ENCODE data around the gene OTUD5.
"Not testable (repeated sequence)": the region's sequence is repeated elsewhere in the genome, so short reads cannot be mapped to it uniquely, and the experiment has no call there.

The OTUD5 gene

DNA sequence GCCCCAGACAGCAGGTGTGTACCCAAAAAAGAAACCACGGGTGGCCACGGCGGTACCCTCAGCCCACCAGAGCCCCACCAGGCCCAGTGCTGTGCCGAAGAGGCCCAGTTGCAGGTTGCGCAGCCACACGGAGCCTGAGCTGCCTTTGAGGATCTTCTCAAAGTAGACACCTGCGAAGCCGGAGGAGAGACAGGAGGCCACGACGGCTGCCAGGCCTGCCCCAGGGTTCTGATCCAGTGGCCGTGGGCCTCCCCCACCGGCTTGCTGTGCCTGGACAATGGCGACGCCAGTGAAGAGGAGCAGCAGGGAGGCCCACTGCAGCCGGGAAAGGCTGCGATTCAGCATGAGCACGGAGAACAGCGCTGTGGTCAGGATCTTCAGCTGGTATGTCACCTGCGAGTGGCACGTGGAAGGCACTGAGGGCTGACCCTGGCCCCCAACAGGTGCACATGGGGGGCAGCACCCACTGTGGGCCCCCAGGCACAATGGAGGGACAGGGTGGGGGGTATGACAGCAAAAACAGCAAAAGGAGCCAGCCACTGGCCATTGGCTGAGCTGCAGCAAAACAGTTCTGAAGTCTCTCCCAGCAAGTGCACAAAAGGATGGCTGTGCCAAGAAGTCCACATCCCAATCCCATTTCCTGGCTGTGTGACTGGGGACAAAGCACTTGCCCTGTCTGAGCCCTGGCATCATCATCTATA is 52.2 kb downstream of the OTUD5 start:
- DNase-seq = no peak

DNA sequence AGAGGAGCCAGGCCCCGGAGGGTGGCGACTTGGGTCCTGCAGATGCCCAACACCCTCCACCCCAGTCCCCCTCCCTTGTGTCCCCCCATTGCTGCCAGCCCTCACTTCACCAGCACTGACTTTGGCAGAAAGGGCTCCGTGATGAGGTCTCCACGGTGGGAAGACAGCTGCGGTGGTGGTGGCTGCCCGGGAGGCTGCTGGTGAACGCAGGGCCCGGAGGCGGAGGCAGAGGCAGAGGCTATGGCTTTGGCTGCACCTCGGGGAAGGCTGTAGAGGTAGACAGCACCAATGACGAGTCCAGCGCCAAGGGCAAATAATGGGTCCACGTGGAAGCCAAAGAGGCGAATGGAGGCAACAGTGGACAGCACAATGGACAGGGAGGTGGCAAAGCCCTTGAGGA is 52.8 kb downstream of the OTUD5 start:
- DNase-seq = no peak

DNA sequence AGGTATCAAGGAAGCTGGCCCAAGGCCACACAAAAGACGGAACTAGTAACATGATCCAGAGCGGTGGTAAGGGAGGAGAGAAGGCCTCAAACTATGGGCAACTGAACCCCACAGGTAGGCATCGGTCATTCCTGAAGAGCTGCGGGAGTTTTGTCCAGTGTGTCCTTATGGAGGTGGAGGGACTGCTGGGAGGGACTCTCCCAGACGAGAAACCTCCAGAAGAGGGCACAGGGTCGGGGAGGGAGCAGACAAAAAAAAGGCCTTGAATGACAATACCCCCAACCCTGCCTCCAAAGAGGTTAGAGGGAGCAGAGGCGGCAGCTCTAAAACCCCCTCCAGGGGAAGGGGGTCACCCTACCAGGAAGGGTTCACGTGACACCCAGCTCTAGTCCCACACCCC is 53.2 kb downstream of the OTUD5 start:
- DNase-seq = no peak

DNA sequence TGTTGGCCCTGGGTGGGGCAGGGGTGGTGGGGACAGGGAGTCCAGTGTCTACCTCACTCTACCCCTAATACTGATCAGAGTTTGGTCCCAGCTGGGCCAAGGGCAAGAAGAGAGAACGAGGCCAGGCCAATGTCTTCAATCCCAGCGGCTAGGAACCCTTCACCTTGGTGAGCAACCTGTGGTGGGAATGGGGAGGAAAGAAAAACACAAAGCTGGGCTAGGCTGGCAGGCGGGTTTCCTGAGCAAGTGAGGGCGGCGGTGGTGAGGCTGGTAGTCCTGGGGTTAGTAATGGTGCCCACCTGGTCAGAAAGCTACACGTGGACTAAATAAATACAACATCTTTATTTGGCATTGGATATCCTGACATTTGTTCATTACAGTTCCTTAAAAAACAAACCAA is 54.1 kb downstream of the OTUD5 start:
- no peak for DNase-seq

DNA sequence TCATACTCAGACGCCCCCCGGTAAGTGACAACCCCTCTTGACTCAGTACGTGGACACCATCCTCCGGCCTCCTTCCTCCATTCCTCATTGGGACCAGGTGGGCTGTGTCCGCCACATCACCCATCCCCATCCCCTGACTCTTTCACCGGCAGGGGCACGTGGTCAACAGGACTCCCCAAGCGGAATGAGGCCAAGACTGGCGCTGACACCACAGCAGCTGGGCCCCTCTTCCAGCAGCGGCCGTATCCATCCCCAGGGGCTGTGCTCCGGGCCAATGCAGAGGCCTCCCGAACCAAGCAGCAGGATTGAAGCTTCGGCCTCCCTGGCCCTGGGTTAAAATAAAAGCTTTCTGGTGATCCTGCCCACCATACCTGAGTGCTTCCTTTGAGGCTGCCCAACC is 54.6 kb downstream of the OTUD5 start:
- no peak for DNase-seq

DNA sequence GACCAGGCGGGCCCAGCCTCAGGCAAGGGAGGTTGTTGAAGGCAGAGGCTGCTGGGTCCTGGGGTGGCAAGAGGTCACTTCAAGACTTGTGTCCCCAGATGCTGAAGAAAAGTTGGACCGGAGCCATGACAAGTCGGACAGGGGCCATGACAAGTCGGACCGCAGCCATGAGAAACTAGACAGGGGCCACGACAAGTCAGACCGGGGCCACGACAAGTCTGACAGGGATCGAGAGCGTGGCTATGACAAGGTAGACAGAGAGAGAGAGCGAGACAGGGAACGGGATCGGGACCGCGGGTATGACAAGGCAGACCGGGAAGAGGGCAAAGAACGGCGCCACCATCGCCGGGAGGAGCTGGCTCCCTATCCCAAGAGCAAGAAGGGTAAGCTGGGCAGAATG is 55.3 kb downstream of the OTUD5 start:
- no peak for DNase-seq

DNA sequence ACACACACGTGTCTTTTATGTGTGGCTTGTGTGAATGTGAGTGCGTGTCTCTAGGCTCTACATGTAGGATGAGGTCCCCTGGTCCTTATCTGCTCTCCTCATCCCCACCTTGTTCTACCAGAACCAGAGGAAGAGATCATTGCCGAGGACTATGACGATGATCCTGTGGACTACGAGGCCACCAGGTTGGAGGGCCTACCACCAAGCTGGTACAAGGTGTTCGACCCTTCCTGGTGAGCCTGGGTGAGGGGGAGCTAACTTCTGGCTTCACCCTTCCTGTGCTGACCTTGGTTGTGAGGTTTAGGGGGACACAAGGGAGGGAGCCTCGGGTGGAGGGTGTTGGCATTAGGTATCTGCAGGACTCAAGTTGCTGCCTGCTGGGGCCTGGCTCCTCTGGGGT is 56.3 kb downstream of the OTUD5 start:
- DNase-seq = no peak

DNA sequence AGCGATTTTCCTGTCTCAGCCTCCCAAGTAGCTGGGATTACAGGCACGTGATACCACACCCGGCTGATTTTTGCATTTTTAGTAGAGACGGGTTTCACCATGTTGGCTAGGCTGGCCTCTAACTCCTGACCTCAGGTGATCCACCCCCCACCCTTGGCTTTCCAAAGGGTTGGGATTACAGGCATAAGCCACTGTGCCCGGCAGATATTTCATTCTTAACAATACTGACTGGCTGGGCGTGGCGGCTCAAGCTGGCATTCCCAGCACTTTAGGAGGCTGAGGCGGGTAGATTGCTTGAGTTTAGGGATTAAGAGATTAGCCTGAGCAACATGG is 58.4 kb downstream of the OTUD5 start:
- peak; percentile 81 for DNase-seq

DNA sequence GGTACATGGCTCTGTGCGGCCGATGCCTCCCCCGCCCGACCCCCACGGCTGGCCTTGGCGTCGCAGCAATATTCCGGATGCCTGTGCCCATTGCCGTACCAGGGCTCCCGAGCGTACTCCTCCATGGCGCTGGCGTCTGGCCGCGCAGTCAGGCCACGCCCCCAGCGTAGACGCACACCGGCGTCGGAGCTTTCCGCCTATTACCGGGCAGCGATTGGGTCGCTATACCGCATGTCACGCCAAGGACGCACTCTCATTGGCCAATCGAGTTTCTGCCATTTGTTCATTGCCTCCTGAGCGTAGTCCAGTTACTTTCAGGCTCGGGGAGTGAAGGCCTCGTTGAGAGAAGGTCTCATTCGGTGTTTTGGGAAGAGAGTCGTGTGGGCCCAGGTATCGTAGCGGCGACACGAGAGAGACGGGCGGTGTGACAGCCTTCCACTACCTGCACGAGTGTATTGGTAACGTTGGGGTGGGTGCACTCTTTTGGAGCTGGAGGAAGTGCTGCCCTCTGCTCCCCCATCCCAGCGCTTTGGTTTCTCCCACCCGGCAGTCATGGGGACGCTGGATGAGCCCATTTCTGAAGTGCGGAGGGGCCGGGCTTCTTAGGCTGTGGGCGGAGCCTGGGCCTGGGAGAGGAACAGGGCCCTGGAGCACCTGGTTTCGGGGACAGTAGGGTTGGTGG is 59.6 kb downstream of the OTUD5 start, which contains the start of the genes PQBP1 and TIMM17B:
Gene PQBP1, plus strand, starts transcription at position 306 of the 682 bp plus-strand sequence. CDS start 580 bp downstream, outside the sequence.
Gene TIMM17B, minus strand, starts transcription at position 144 of the 682 bp plus-strand sequence. Its CDS starts 19 bp downstream, at position 125.
- DNase-seq = peak; percentile 98

DNA sequence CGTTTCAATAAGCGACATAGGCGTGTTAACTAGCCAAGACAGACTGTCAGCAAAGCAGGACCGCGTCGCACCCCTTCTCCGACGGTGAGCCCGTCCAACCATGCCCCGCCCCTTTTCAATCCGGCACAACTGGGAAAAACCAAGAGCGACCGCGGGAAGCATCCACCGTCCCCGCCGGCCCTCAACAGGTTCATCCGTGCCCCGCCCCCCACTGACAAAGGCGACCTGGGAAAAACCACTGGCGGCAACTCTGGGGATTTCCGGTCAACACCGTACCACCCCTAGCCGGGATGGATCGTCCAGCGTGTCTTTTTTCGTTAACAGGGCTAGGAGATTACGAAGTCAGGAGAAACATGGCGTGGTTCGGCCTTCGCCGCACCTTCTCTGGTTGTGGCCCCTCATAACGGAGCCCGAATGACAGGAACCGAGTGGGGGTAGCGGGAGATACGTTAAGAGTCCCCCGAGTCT is 60.2 kb downstream of the OTUD5 start:
- DNase-seq = peak; percentile 91

DNA sequence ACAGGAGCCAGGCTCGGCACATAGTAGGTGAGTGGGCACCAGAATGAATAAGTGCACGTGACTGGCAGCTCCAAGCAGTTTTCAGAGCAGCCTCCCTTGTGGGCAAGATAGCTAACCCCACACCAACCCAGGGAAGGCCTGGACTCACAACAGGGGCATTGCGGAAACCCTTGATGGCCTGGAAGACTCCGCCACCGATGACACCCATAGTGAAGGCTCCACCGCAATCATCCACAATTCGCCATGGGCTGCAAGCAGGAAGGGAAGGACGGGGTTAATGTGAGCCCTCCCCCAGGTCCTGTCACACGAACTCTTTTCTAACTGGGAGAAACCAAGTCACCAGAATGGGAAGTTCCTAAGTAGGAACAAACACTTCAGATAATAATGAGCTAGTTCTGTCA is 60.8 kb downstream of the OTUD5 start:
- peak; percentile 40 for DNase-seq

DNA sequence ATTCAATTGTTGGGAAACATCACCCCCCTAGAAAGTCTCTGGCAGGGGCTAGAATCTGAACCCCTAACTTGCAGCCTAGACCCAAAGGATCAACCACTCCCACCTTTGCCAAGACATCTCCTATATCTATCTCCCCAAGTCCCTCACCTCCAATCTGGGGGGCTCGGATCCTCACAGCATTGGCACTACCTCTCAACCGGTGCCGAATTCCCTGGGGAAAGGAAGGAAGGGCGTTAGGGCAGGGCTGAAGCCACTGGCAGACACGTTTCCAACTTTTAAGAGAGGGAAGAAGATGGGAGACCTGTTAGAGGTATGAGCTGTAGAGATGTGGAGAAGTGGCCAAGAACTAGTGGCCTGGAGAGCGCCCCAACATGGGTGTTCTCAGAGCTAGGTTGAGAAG is 62.5 kb downstream of the OTUD5 start:
- DNase-seq = no peak

DNA sequence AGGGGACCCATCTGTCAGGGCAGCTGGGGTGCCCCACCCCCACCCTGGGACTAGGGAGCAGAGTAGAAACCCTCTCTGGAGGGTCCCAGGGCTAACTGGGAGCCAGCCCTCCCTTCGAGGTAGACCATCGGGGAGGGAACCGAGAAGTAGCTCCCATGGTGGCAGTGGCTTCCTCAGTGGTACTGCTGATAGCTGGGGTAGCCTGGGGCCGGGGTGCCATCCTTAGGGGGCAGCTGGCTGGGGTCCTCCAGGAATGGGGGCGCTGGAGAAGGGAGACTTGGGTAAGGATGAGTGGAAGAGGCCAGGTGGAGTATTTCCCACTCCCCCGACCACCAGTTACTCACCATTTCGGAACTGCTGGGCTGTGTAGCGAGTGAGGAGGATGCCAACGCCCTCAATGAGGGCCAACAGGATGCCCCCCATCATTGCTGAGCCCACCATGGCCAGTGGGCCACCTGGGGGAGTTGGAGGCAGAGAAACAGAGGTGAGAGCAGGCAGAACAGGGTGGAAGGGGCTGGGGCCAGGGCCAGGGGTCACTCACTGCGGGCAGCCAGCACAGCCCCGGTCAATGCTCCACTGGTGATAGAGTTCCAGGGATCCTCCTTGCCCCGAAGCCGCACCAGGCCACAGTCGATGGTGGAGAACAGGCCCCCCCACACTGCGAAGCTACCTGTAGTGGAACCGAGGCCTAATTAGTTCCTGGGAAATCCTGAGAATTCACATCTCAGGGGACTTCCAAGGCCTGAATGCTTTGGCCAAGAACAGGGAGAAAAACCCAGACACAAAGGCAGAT is 63.7 kb downstream of the OTUD5 start:
- DNase-seq = no peak

DNA sequence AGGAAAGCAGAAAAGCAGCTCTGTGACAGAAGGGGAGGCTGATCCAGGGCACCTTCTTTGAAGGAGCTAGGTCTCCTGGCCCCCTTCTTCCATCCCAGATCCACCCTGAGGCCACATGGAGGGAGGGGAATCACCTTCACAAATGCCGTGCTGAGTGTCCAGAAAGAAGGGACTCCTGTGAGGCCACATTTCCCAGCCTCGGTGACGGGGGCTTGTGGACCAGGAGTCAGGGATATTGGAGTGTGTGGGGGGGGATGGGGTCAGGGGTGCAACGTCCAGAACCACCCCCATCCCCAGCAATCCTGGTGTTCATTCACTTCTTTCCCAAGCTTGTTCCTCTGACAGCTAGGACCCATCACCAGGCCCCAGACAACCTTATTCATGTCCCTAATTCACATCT is 64.5 kb downstream of the OTUD5 start:
- no peak for DNase-seq

DNA sequence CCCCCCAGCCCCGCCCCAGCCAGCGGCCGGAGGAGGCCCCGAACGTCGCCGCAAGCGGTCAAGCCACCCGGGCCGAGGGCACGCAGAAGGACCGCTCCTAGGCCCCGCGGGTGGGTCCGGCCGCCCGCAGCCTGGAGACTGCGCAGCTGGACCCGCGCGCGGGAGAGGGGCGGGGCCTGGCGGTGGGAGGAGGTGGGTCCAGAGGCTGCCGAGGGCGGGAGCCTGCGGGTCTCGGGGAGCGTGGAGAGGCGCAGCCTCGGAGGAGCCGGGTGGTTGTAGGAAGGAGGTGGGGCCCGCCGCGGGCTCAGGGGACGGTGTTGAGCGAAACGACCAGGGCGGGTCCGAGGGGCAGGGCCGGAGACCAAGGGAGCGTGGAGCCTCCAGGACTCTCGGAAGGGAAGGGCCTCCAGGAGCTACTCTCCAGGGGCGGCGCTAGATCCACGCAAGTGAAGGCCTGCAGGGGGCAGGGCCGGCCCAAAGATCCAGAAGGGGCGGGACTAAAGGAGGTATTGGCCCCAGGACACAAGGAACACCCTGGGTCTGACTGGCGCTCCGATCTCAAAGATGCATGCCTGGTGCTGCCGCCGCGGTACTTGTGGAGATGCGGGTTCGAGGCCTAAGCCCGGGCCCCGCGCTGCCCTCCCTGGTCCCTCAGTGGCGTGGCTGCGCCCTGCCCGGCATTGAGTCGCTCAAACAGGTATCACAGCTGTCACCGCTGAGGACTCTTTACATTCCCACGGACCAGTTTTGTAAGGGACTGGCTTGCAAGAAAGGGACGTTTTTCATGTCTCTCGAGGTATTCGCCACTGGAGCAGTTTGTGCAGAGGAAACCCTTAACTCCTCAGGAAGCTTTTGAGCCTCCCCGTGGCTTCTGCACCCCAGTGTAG is 65.8 kb downstream of the OTUD5 start:
- DNase-seq = peak; percentile 94

DNA sequence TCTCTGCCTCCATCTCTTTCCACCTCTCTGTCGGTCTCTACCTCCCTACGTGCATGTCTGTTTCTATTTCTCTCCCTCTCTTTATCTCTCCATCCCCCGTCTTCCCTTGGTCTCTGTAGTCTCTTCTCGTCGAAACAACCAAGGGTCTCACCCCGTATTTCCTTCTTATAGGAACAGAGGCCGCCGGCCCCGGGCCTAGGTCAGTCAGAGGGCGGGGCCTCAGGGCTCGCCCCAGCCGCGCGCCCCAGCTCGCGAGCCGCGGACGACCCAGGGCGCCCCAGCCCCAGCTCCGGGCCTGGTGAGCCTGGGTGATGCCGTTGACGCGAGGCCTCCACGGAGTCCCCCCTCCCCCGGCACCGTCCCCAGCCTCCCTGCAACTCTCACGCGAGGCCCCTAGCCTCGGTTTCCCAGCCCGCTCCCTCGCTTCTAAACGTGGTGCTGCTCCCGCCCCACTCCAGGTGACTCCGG is 66.4 kb downstream of the OTUD5 start:
- DNase-seq = peak; percentile 44

DNA sequence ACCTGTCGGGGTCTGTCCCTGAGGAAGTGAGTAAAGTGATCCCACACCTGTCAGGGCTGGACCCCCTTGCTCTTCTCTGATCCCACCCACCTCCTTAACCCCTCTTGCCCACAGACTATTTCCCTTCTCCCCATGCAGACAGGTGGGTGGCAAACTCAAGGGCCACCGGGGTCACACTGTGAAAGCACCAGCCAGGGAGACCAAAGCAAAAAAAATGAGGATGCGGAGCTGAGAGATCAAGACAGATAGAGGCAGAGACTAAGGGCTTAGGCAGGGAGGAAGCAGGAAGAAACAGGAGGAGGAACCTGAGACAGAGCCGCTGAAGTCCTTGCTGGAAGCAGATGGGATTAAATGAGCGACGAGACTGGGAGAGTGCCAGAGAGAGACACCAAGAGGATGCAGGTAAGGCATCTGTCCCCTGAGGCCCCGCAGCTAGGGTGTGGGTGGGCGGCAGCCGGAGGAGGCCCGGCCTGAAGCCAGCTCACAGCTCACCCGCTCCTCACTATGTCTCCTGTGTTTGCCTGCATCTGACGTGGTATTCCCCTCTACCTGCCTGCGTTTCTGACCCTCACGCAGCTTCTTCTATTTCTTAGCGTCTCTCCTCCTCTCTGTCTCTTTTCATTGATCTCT is 67.0 kb downstream of the OTUD5 start:
- peak; percentile 81 for DNase-seq

DNA sequence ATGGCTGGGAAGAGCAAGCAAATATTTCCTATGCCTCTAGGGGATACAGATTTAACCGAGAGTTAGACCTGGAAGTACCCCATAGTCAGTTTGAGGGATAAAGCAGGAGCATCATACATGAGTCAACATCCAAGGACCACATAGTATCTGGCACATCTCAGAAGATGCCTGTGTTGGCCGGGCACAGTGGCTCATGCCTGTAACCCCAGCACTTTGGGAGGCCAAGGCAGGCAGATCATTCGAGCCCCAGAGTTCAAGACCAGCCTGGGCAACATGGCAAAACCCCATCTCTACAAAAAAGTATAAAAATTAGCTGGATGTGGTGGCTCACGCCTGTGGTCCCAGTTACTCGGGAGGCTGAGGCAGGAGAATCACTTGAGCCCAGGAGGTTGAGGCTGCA is 70.8 kb downstream of the OTUD5 start:
- not testable (repeated sequence) for DNase-seq

DNA sequence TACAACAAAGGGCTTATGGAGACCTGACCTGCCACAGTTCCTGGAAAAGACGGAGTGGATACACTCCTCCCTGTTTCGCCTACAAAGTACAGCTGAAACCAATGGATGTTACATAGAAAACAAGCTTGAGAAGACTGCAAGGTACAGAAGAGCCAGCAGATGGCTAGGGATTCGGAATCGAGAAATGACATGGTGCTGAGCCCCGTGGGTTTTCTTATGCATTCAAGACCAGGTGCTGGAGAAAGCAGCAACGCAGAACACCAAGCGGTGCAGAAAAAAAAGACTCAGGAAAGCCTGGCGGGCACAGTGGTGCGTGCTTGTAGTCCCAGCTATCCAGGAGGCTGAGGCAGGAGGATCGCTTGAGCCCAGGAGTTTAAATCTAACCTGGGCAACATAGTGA is 73.7 kb downstream of the OTUD5 start:
- DNase-seq = peak; percentile 62

DNA sequence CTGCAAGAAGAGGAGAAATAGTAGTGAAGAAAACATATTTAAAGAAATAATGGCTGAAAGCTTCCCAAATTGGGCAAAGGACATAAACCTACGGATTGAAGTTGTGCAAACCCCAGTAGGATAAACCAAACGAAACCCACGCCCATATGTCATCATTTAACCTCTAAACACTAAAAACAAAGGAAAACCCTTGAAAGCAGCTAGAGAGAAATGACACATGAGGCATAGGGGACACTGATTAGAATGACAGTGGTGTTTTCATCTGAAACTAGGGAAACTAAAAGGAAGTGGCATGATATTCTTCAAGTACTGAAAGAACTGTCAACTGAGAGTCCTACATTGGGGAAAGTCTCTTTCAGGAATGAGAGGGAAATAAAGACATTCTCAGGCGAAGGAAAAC is 80.5 kb downstream of the OTUD5 start:
- DNase-seq = not testable (repeated sequence)

Data from NCI-H82 (cell line).